GM18517 (cell line): ENCODE data around the gene ETV3.
"Not testable (repeated sequence)": the region's sequence is repeated elsewhere in the genome, so short reads cannot be mapped to it uniquely, and the experiment has no call there.

Experiments used
- ATAC-seq: cut with Tn5 transposase; IDR thresholded peaks from one replicate; pipeline ENCODE4 v1.9.1; 2021; ENCODE audit warnings: mild to moderate bottlenecking, moderate library complexity; ENCODE audit not compliant: unreplicated experiment

Gene ETV3

GRCh38 chr1:157138220-157139051 is at the start of gene ETV3:
ETV3 (minus strand) TSS chr1:157138395; CDS start chr1:157136352, 2,043 bp downstream.
- peak; percentile 73 for ATAC-seq

GRCh38 chr1:157186281-157186992 is 48.2 kb upstream of the ETV3 start:
- ATAC-seq: no peak

- ATAC-seq: no peak
These were observed 45.7 kb upstream of the ETV3 start for GRCh38 chr1:157183870-157184269.

GRCh38 chr1:157182371-157182770 is 44.2 kb upstream of the ETV3 start:
- not testable (repeated sequence) for ATAC-seq

GRCh38 chr1:157181790-157182189 is 43.6 kb upstream of the ETV3 start:
- no peak for ATAC-seq

- no peak for ATAC-seq
These were observed 43.1 kb upstream of the ETV3 start for GRCh38 chr1:157181258-157181657.

GRCh38 chr1:157178490-157178889 is 40.3 kb upstream of the ETV3 start:
- no peak for ATAC-seq

GRCh38 chr1:157177733-157178394 is 39.7 kb upstream of the ETV3 start:
- ATAC-seq: no peak

GRCh38 chr1:157176591-157177121 is 38.5 kb upstream of the ETV3 start:
- ATAC-seq: peak; percentile 49

- no peak for ATAC-seq
These were observed 37.8 kb upstream of the ETV3 start for GRCh38 chr1:157176016-157176415.

GRCh38 chr1:157173900-157174410 is 35.8 kb upstream of the ETV3 start:
- ATAC-seq: no peak

- ATAC-seq: not testable (repeated sequence)
These were observed 35.0 kb upstream of the ETV3 start for GRCh38 chr1:157173241-157173640.

- not testable (repeated sequence) for ATAC-seq
These were observed 34.4 kb upstream of the ETV3 start for GRCh38 chr1:157172591-157172990.

- ATAC-seq: not testable (repeated sequence)
These were observed 33.8 kb upstream of the ETV3 start for GRCh38 chr1:157171903-157172503.

- no peak for ATAC-seq
These were observed 32.7 kb upstream of the ETV3 start for GRCh38 chr1:157170677-157171515.

- no peak for ATAC-seq
These were observed 29.8 kb upstream of the ETV3 start for GRCh38 chr1:157168015-157168414.

- no peak for ATAC-seq
These were observed 29.2 kb upstream of the ETV3 start for GRCh38 chr1:157167437-157167836.

- no peak for ATAC-seq
These were observed 28.4 kb upstream of the ETV3 start for GRCh38 chr1:157166590-157166989.

GRCh38 chr1:157163273-157164127 is 25.3 kb upstream of the ETV3 start:
- no peak for ATAC-seq
